DMS53 treated with DMSO at 0.1 percent for 48 hours (cell line): ENCODE results near the gene EYA3.

ENCODE experiments used
- DNase-seq: peaks from one replicate; lab custom pipeline; 2025; ENCODE audit not compliant: unreplicated experiment; lab: John Stamatoyannopoulos, UW

The EYA3 gene

DNA sequence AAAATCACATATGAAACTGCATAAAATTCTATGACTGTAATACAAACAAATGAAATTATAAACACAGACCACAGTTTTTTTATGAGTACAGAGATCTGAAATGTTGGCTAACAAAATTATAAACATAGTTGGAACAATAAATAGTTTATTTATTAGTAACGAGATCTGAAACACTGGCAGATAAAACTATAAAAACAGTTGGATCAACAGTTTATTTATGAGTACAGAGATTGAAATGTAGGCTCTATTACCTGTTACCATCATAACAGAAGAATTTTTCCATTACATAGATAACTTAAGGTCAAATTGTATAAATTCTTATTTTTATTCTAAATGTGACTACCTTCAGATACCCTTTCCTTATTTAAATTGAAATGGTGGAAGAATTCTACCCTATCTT, 14.5 kb downstream of the EYA3 start:
- DNase-seq, result no peak

DNA sequence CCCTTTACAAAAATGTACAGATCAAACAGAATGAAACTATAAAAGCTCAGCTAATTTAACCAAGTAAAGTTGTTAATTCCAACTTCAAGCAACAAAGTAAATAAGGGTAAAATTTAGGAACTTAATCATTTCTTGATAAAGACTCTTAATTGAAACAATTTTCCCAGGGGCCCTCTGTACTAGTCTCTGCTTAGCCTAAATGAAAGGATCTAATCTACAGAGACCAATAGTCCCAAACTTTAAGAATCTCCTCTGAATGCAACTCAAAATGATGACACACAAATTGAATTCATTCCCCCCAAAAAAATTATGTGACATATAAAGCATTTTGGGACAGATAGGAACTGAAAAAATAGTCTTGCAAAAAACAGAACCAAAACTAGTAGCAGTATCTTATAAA, 16.6 kb downstream of the EYA3 start:
- no peak for DNase-seq

DNA sequence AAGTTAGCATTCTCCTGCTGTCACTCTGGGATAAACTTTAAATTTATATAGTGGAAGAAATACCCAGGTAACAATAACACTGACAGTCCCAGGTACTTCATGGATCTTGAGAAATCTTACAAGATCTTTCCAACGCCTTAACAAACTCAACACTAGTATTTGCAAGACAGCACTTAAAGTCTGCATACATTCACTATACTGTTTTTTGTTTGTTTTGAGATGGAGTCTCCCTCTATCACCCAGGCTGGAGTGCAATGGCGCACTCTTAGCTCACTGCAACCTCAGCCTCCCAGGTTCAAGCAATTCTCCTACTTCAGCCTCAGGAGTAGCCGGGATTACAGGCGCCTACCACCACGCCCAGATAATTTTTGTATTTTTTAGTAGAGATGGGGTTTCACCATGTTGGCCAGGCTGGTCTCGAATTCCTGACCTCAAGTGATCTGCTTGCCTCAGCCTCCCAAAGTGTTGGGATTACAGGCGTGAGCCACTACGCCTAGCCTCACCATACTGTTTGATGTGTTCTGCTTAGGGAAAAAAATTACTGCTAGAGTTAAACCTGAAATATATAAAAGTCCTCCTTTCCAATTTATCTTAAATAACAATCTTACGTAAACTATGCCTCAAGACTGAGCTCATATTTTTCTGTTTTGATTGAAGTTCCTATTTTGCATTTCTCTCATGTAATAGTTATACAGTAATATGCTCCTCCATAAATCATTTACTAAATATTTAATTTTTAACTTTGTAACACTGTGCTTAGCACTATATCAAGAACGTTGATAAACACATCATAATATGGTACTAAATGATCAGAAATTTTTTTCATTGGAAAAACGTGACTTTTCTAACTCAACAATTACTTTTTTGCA, 17.5 kb downstream of the EYA3 start:
- no peak for DNase-seq

DNA sequence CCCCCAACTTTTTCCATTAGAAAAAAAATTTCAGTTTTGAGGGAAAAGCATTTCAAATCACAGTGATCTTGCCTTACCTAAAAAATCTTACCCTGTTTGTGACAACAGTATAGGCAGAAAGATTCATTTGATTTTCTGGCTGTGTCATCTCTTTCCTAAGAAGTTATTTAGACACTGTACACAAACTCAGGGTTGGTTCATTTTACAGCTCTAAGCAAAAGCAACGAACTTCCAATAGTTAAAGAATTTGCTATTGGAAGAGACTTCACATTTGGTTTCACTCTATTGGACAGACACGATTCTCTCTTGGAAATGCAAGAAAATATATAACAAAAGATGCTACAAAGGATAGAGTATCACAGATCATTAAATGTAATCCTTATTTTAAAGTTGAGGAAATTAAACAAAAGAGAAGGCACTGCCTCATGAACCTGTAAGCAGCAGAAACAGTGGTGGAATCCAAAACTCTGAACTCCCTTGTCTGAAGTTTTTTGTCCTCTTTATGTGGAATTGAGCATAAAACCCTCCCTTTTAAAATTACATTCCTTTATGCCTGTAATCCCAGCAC, 20.8 kb downstream of the EYA3 start:
- DNase-seq, result no peak

DNA sequence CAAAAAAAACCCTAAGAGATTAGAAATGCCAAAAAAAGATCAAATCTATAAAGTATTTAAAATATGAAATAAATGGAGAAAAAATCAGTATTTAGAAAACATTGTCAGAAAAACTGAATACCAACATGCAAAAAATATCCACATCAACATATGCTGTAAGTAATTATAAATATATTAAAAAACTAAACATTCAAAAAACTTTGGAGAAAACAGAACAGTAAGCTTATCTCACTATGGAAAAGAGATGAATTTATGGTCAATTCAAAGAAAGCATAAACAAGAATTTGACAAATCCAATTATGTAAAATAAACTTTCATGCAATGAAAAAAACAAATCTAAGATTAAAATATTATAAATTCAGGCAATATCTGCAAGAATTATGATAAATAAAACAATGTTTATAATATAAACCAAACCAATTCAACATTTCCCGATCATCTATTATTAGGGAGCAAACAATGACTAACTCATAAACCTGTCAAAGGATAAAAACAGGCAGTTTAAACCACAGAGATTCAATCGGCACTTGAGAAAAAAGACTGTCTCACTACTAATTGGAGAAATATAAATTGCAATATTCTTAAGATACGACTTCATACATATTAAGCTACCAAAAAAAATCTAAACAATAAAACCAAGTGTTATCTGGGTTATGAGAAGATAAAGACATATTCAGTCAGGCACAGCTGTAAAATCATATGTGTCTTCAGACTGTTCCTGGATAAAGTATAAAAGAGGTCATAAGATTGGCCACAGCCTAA, 21.8 kb downstream of the EYA3 start:
- no peak for DNase-seq

DNA sequence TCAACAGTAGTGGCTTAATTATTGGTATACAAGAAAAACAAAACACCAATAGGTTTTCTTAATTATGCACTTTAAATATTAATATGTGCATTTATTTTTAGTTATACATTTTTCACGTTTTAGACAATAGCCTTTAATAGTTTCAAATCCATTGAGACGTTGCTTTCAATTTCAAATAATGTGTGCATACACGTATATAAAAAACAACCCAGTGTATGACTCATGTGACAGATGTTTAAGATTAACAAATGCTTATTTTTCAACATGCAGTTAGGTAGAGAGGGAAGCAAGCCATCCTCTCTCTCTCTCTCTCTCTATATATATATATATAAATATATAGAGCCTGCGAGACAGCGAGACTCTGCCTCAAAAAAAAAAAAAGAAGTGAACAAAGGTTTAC, 24.3 kb downstream of the EYA3 start:
- no peak for DNase-seq

DNA sequence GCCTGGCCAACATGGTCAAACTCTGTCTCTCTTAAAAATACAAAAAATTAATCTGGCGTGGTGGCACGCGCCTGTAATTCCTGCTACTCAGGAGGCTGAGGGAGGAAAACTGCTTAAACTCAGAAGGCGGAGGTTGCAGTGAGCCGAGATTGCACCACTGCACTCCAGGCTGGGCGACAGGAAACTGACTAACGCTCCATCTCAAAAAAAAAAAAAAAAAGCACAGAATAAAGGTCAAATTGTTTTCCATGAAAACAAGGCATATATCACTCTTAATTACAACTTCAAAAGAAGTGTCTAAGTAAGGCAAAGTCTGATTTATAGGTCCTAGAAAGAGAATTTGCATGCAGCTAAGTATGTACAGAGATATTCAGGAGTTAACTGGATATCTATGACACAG, 25.6 kb downstream of the EYA3 start:
- DNase-seq, result no peak

DNA sequence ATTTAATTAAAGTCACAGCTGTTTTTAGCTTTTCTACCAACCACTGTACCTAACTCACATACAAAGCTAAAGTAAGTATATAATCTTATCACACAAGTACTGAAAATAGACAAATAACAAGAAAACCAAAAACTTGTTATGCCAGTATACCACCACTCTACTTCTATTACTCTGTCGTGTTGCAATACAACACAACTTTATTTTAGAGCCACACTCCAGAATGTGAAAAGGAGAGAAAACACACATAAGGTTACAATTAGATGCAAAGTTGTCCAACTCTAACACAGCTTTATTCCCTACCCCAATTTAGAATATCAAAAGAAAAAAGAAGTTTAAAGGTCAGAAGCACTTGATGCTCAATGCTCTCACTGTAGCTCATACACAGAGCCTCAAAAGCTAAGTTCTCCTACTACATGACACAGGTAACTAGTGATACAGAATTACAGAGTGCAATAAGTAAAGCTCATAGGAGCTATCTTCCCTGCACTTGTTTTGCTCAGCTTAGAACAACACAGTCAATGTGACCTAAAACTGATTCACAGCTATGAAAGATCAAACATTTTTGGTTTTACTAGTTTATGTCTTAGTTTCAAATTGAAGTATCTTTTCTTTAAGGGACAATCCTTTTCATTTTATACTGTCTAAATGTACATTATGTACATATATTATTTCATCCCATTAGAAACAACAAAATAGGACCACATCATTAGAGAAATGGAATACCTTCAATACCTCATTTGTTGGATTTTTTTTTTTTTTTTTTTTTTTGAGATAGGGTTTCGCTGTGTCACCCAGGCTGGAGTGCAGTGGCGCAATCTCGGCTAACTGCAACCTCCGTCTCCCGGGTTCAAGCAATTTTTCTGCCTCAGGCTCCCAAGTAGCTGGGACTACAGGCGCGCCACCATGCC, 29.2 kb downstream of the EYA3 start:
- DNase-seq, result no peak

DNA sequence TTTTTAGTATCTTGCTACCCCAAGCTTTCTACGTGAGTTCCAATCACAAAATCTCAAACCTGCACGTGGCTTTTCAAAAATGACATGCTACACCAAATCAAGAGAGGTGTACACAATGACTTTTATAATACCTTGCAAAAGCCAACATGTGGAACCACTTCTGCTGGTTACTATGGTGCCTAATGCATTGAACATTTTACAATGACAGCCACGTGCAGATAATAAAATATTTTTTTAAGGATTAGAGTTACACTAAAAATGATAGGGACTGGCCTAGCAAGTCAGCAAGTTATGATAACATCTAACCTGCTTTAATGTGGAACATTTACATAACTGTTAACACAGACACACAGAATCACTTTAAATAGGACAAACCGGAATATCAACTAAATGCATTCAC, 30.2 kb downstream of the EYA3 start:
- no peak for DNase-seq

DNA sequence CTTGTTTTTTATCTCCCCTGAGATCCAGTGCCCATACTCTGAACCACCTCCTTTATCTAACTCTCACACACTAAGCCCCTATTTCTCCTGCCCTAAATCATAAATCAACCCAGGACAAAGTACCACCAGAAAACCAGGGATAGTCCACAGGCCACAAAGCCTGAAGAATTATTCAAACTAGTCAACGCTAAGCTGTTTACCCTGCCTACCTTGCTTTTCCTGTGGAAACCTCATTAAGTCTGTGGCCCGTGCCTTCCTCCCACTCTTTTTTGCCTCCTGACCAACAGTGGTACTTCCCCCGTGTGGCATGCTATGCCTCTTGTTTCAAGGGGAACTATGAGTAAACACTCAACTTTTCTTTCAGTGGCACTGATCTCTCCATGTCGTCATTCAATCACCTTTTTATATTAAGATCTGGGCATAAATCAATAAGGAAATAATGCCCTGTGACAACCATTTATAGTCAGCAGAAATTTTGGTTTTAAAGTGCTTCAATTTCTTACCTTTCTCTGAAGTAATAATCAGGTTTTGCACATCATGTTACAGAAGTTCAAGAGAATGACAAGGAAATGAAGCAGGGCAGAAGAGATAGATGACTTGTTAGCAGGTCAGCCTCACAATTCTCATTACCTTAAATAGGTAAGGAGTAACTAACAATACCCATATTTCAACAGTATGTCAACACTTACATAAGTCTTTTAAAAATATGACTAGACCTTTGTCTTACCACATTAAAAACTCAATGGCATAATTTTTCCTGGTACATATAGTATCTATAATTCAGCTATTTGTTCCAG, 32.1 kb downstream of the EYA3 start:
- no peak for DNase-seq

DNA sequence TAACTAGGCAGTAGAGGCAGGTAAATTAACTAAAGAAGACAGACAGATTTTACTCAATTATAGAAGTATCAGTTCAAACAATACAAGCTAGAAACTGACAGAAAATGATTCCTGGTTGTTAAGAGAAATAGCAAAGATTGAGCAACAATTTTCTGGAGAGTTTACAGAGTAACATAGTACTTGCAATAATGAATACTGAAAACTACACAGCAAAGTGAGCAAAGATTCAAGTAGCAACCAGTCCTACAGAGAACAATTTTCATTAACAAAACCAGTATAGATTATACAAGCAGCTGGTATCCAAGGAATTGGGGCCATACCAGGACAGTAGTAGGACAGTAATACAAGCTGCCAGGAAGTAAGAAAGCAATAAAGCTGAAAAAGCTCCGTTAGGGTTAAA, 37.6 kb downstream of the EYA3 start:
- DNase-seq, result no peak

DNA sequence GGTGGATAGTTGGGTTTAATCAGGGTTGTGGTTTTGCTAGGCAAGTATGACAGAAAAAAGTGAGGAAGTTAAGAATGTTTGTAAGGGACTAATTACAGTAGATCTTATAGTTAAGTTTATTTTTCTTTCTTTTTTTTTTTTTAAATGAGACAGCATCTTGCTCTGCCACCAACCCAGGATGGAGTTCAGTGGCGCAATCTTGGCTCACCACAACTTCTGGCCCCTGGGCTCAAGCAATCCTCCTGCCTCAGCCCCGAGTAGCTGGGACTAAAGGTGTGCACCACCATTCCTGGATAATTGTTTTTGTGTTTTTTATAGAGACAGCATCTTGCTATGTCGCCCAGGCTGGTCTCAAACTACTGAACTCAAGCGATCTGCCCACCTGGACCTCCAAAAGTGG, 41.7 kb downstream of the EYA3 start:
- no peak for DNase-seq

DNA sequence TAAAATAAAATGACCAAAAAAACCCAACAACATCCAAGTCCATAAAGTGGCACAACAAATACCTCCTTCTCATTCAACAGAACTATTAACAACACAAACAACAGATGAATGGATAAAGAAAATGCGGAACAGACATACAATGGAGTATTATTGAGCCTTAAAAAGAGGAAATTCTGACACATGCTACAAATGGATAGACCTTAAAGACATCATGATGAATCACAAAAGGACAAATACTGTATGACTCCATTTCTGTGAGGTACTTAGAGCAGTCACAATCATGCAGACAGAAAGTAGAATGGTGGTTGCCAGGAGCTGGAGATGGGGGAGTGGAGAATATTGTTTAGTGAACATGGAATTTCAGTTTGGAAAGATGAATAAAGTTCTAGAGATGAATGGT, 42.6 kb downstream of the EYA3 start:
- DNase-seq, result no peak

DNA sequence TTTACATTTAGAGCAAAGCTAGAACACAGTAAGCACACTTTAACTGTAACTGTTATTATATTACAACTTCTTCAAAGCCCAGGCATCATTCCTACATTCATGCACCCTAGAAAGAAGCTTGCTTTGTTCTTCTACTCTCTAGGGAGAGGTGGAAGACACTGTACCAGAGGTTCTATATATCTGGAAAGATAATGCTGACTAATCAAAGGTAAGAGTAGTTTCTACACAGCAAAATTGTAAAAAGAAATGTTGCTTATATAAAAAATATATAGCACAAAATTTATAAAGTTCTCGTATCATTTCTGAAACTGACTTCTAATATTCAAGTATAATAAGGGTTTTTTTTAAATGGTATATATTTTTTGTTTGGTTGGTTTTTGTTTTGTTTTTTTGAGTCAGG, 44.0 kb downstream of the EYA3 start:
- no peak for DNase-seq

DNA sequence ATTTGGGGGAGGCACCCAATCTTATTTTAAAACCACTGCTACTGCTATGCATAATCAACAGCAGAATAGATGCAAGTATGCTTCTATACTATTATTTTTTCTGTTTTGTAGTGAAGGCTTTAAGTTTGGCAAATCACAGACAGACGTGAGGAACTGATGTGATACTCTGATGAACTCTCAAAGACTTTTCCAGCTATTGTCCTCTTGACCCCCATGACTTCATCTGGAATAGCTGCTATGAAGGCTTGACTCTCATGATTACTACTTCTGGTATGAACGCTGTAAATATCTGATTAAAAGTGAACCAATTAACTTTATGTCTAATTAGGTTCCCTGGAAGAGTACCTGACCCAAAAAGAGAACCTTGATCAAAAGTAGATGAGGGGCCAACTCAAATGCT, 49.1 kb downstream of the EYA3 start:
- DNase-seq, result no peak

DNA sequence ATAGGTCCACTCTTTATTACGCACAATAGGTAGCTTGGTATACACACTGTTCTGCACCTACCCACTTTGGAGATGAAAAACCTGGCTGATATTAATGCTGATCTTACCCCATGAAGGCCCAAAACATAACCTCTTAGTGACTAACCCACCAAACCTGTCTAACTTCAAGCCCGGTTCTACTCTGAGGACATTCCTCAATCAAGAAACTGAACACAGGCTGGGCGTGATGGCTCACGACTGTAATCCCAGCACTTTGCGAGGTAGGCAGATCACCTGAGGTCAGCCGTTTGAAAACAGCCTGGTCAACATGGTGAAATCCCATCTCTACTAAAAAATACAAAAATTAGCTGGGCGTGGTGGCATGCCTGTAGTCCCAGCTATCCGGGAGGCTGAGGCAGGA, 50.5 kb downstream of the EYA3 start:
- no peak for DNase-seq

DNA sequence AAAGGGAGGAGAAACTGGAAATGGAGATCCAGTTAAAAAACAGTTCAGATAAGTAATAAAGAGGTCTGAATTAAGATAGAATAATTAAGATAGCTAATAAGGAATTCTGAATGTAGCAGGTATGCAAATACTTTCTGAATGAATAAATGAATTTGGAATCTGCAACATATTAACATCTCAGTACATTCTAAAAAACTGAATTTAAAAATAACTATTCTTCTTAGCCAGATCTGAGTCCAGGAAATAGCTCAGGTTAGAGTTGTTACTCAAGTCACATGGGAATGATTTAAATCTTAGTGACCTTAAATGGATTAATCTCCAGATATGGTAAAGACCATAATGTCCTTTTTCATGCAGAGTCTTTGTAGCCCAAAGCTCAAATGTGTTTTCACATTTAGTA, 51.2 kb downstream of the EYA3 start:
- no peak for DNase-seq

DNA sequence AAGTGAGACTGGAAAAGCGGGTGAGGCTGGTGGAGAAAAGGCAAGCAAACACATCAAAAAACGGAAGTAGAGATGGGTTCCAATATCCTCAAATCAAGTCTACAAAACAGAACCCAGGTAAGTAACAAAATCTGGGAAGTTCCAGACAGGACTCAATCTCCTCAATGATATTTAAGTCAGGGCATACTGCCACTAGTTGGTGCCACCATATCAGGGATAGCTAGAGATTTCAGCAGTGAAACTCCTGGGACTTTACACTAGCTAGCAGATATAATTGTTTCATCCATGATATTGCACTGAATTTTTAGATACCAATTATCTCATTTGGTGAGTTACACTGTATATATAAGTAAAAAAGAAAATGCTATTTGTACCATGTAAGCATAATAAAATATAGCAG, 52.0 kb downstream of the EYA3 start:
- DNase-seq, result no peak

DNA sequence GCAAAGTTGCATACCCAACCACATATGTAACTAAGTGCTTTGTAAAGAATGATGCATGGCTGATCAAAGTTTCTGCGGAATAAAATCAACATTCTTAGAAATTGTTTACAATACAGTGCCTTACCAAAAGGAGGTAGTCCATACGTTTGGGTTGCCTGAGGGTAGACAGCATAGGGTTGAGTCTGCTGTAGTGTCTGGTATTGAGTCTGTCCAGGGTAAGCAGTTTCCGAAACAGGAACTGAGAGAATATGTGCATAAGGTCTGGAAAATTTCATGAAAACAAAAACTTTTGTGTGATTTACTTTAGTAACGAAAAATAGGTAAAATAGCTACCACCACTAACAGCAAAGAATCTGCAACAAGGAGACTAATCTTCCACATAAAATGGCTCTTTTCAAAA, 53.0 kb downstream of the EYA3 start:
- no peak for DNase-seq

DNA sequence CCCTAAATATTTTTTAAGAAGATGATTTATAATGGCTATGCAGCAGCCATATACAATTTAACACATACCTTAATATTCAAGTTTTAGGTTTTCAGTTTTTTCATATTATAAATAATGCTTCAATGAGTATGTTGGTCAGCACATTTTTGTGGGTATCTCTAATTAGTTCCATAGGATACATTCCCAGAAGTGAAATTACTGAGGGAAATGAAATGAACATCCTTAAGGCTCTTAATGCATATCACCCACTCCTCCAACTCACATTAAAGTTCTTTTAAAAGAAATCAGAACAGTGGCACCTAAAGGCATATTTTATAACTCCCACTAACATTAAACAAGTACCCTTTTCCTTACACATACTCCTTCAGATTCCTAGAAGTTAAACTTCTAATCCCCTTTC, 56.1 kb downstream of the EYA3 start:
- DNase-seq, result no peak
